Lung (tissue), 12 donors: Measurements from ENCODE around the gene ADAMTS17. TPM values are rescaled to one million over a fixed set of nuclear protein-coding genes. Genes with fewer than 3 reads are reported as not detected.

Source experiments
- ATAC-seq: fragments of 200-7000 bp; cut with Tn5 transposase; one replicate; pipeline ENCODE4 v1.9.1; 2020; ENCODE audit warnings: moderate number of reproducible peaks; ENCODE audit not compliant: insufficient read depth, low FRiP score
- DNase-seq, 3 donors: peaks; one replicate each; pipeline ENCODE4 v3.0.0-alpha.2; 2013 to 2017
- H3K27ac ChIP-seq, 2 donors: one replicate each; pipeline ENCODE4 v1.5.1; 2013; ENCODE audit warnings: mild to moderate bottlenecking in 2 of 2, moderate library complexity in 2 of 2, control low read depth in 1 of 2, inconsistent platforms in 1 of 2, low read depth in 1 of 2, low read length in 1 of 2
- H3K27me3 ChIP-seq, 3 donors: one replicate each; pipeline ENCODE4 v1.5.1; 2013; ENCODE audit warnings: low read length in 2 of 3; ENCODE audit not compliant: control insufficient read depth in 3 of 3, insufficient read depth in 3 of 3
- H3K36me3 ChIP-seq, 4 donors: one replicate each; pipeline ENCODE4 v1.5.1; 2013; ENCODE audit warnings: low read length in 4 of 4, mild to moderate bottlenecking in 1 of 4, moderate library complexity in 1 of 4; ENCODE audit not compliant: control insufficient read depth in 4 of 4, insufficient read depth in 4 of 4
- H3K4me1 ChIP-seq, 5 donors: one replicate each; pipeline ENCODE4 v1.5.1; 2013; ENCODE audit warnings: low read length in 5 of 5, mild to moderate bottlenecking in 2 of 5, moderate library complexity in 1 of 5; ENCODE audit not compliant: control insufficient read depth in 5 of 5, insufficient read depth in 5 of 5
- H3K4me3 ChIP-seq: one replicate; pipeline ENCODE4 v1.5.1; 2013; ENCODE audit warnings: mild to moderate bottlenecking, control low read depth, moderate library complexity
- H3K9ac ChIP-seq, 2 donors: one replicate each; pipeline ENCODE4 v1.5.1; 2013; ENCODE audit warnings: low read length in 2 of 2, control low read depth in 1 of 2; ENCODE audit not compliant: insufficient read depth in 1 of 2
- H3K9me3 ChIP-seq, 4 donors: one replicate each; pipeline ENCODE4 v1.5.1; 2013; ENCODE audit warnings: low read length in 3 of 4, mild to moderate bottlenecking in 1 of 4, moderate library complexity in 1 of 4; ENCODE audit not compliant: control insufficient read depth in 4 of 4, insufficient read depth in 3 of 4
- CTCF ChIP-seq: IDR thresholded peaks from 2 replicates; pipeline ENCODE4 v1.5.1; 2012; ENCODE audit warnings: mild to moderate bottlenecking; ENCODE audit errors: control extremely low read depth, extremely low read depth
- WGBS, 2 donors: extraction: QIAGEN DNeasy Blood & Tissue Kit; methylation state at CpG; one replicate each; pipeline ENCODE4 v1.1.7; 2013; 5-methylcytosine and 5-hydroxymethylcytosine counted together
- polyA plus RNA-seq, 2 donors: library from polyadenylated mRNA; stranded (reverse); fragments of 200-250 nt; gene quantifications; one replicate each; pipeline ENCODE4 v1.2.1, GENCODE V29; 2013
- total RNA-seq, 2 donors: library from RNA; depleted of rRNA in 1 of 2; stranded (reverse); fragments of >200 nt in 1 of 2; gene quantifications; one replicate each; pipeline ENCODE4 v1.2.1, GENCODE V29; 2014 to 2021
- donor health status: control.
- donor health status: control.
- donor health status: Bipolar disorder and iron deficiency.
- donor health status: healthy.
- donor health status: DM: yes; HTN: yes; CAD: no.

The ADAMTS17 gene
- total and polyA plus RNA-seq, 4 donors: 0.47 to 6.6 (median 2.2) TPM

- H3K27ac ChIP-seq: no peak overlapping the region
- ATAC-seq (no peak), DNase-seq (no peak)
- no peak for TF ChIP-seq CTCF
- 86 to 90% methylated on average over 2 of the region's 2 CpGs for WGBS, 2 donors
- no peak overlapping the region for H3K9ac ChIP-seq
- peaks cover 0 to 3% (median 0%) of the 10 kb centered on the region in 5 donors for H3K4me1 ChIP-seq
- no peaks in the 10 kb centered on the region for H3K27me3 ChIP-seq
- H3K36me3 ChIP-seq: no peaks in the 10 kb centered on the region
- peaks cover 0 to 1% (median 0%) of the 10 kb centered on the region in 4 donors for H3K9me3 ChIP-seq
- no peak overlapping the region for H3K4me3 ChIP-seq
These were observed 160.9 kb downstream of the ADAMTS17 start for GRCh38 chr15:100180921-100181320.

GRCh38 chr15:100175406-100176114 is 166.2 kb downstream of the ADAMTS17 start:
- Histone ChIP-seq H3K4me1 (peaks cover 0 to 14% (median 8%) of the 10 kb centered on the region in 5 donors), H3K27me3 (no peaks in the 10 kb centered on the region), H3K9me3 (peaks cover 0 to 21% (median 9%) of the 10 kb centered on the region in 4 donors), H3K4me3 (no peak overlapping the region), H3K9ac (no peak overlapping the region), H3K27ac (no peak overlapping the region), H3K36me3 (no peaks in the 10 kb centered on the region)
- TF ChIP-seq CTCF: no peak
- no peak for ATAC-seq
- WGBS, 2 donors: 58 to 73% methylated on average over 12 of the region's 12 CpGs
- DNase-seq: peak; percentile 38 to 73 (median 66)

- no peak for TF ChIP-seq CTCF
- Histone ChIP-seq H3K27ac (no peak overlapping the region), H3K27me3 (no peaks in the 10 kb centered on the region), H3K4me3 (no peak overlapping the region), H3K9ac (no peak overlapping the region), H3K36me3 (no peaks in the 10 kb centered on the region), H3K4me1 (peaks cover 0 to 14% (median 8%) of the 10 kb centered on the region in 5 donors), H3K9me3 (peaks cover 0 to 21% (median 9%) of the 10 kb centered on the region in 4 donors)
- WGBS, 2 donors: 87 to 91% methylated on average over 3 of the region's 3 CpGs
- DNase-seq: no peak
- ATAC-seq: no peak
These were observed 166.9 kb downstream of the ADAMTS17 start for GRCh38 chr15:100174904-100175275.
